K562 (cell line): Measurements from ENCODE around the gene HK1. TPM values are rescaled to one million over a fixed set of nuclear protein-coding genes. Genes with fewer than 3 reads are reported as not detected.
A peak's percentile ranks its signal among the peaks of the same experiment; 100 is the strongest.

Experiments used
- CBX5 ChIP-seq: IDR thresholded peaks from 2 replicates; pipeline ENCODE4 v1.6.1; 2014; ENCODE audit warnings: low read depth, borderline replicate concordance
- CTBP1 ChIP-seq: fragments of 450-650 bp; IDR thresholded peaks from 2 replicates; pipeline ENCODE4 v1.6.1; 2016; ENCODE audit warnings: borderline replicate concordance
- EHMT2 ChIP-seq: fragments of 450-650 bp; IDR thresholded peaks from 2 replicates; pipeline ENCODE4 v1.6.1; 2018; ENCODE audit warnings: antibody characterized with exemption
- ELF1 ChIP-seq: fragments of 200-800 bp; sonication (Bioruptor generic); IDR thresholded peaks from 2 replicates; pipeline ENCODE4 v1.6.1; 2016; ENCODE audit warnings: missing genetic modification characterization, missing compliant biosample characterization
- EP300 ChIP-seq: IDR thresholded peaks from 2 replicates; pipeline ENCODE4 v1.6.1; 2012; ENCODE audit warnings: low read length, improper control_type of control experiment
- ERF ChIP-seq: fragments of 450-650 bp; formaldehyde crosslinking; IDR thresholded peaks from 2 replicates; pipeline ENCODE4 v1.4.0; 2020; ENCODE audit warnings: mild to moderate bottlenecking, mixed read lengths
- ETS2 ChIP-seq: IDR thresholded peaks from 2 replicates; pipeline ENCODE4 v1.6.1; 2016; ENCODE audit warnings: borderline replicate concordance, missing genetic modification characterization, mild to moderate bottlenecking, moderate library complexity, missing compliant biosample characterization; ENCODE audit not compliant: poor library complexity, severe bottlenecking
- GABPA ChIP-seq: fragments of 200-800 bp; sonication (Bioruptor generic); conservative IDR thresholded peaks from 2 replicates; pipeline ENCODE4 v1.6.1; 2016; ENCODE audit warnings: low read depth, missing genetic modification characterization, missing compliant biosample characterization
- HCFC1 ChIP-seq: IDR thresholded peaks from 2 replicates; pipeline ENCODE4 v1.6.1; 2012; ENCODE audit warnings: low read depth, low read length, improper control_type of control experiment
- HNRNPUL1 ChIP-seq: fragments of 200-400 bp; formaldehyde crosslinking; IDR thresholded peaks from 2 replicates; pipeline ENCODE4 v1.6.1; 2017; ENCODE audit warnings: low read length
- MEIS2 ChIP-seq: fragments of 450-650 bp; IDR thresholded peaks from 2 replicates; pipeline ENCODE4 v1.6.1; 2014; ENCODE audit warnings: mild to moderate bottlenecking; ENCODE audit not compliant: partially characterized antibody
- NONO ChIP-seq, 2 experiments: fragments of 200-400 bp in 1 of 2; fragments of 450-650 bp in 1 of 2; formaldehyde crosslinking in 1 of 2; IDR thresholded peaks; 2 replicates each; pipeline ENCODE4 v1.6.1; 2017; ENCODE audit warnings: low read depth in 2 of 2, mild to moderate bottlenecking in 2 of 2, moderate library complexity in 2 of 2, low read length in 1 of 2
- NR1H2 ChIP-seq: sonication (generic); formaldehyde crosslinking; IDR thresholded peaks from 2 replicates; pipeline ENCODE4 v1.4.0; 2020; ENCODE audit warnings: mild to moderate bottlenecking, missing genetic modification reagents
- POLR2A ChIP-seq: fragments of 450-650 bp; conservative IDR thresholded peaks from 2 replicates; pipeline ENCODE4 v1.6.1; 2016
- RBFOX2 ChIP-seq: fragments of 200-400 bp; formaldehyde crosslinking; IDR thresholded peaks from 2 replicates; pipeline ENCODE4 v1.6.1; 2017; ENCODE audit warnings: low read depth, mild to moderate bottlenecking, low read length, moderate library complexity
- TEAD4 ChIP-seq, 2 experiments: sonication (generic) in 1 of 2; formaldehyde crosslinking in 1 of 2; IDR thresholded peaks; 2 replicates each; pipeline versions ENCODE4 v1.6.1 to v1.8.0; 2012 to 2022; ENCODE audit warnings: borderline replicate concordance in 1 of 2, inconsistent platforms in 1 of 2, low read length in 1 of 2, mild to moderate bottlenecking in 1 of 2, missing genetic modification reagents in 1 of 2
- U2AF2 ChIP-seq: fragments of 200-400 bp; formaldehyde crosslinking; optimal IDR thresholded peaks from 2 replicates; pipeline ENCODE3; 2017; ENCODE audit warnings: low read depth, mild to moderate bottlenecking, low read length
- ZEB2 ChIP-seq: fragments of 450-650 bp; IDR thresholded peaks from 2 replicates; pipeline ENCODE4 v1.6.1; 2016
- ZNF140 ChIP-seq: fragments of 250-450 bp; sonication (Bioruptor Pico); IDR thresholded peaks from 2 replicates; pipeline ENCODE4 v1.8.0; 2021; ENCODE audit warnings: moderate library complexity, mild to moderate bottlenecking, inconsistent platforms
- ZNF253 ChIP-seq: fragments of 250-450 bp; sonication (Bioruptor Pico); conservative IDR thresholded peaks from 2 replicates; pipeline ENCODE4 v1.6.1; 2021; ENCODE audit warnings: mild to moderate bottlenecking
- ZNF431 ChIP-seq: sonication (generic); formaldehyde crosslinking; IDR thresholded peaks from 2 replicates; pipeline ENCODE4 v1.8.0; 2022; ENCODE audit warnings: mild to moderate bottlenecking, missing genetic modification reagents
- ZNF444 ChIP-seq: fragments of 250-450 bp; sonication (Bioruptor Pico); IDR thresholded peaks from 2 replicates; pipeline ENCODE4 v1.4.0; 2020; ENCODE audit warnings: mild to moderate bottlenecking, moderate library complexity
- ZNF445 ChIP-seq: fragments of 250-450 bp; sonication (Bioruptor Pico); IDR thresholded peaks from 2 replicates; pipeline ENCODE4 v1.4.0; 2020; ENCODE audit warnings: low read depth, mild to moderate bottlenecking, moderate library complexity
- polyA plus RNA-seq, 8 experiments: library from polyadenylated mRNA; depleted of rRNA in 4 of 8; stranded (reverse) in 5 of 8; unstranded in 3 of 8; fragments of >200 nt; fragmentation: Nextera tagmentation in 2 of 8; fragmentation: Illumina TruSeq in 1 of 8; extraction: Ambion mirVana in 2 of 8; extraction: Trizol in 1 of 8; gene quantifications; 2 replicates each; pipeline versions ENCODE4 v1.2.1 to v1.2.3, GENCODE V29; 2011 to 2014; ENCODE audit warnings: inconsistent platforms in 1 of 8, missing spikeins in 1 of 8
- total RNA-seq, 7 experiments: library from RNA; depleted of rRNA in 6 of 7; stranded (reverse); fragments of >200 nt in 6 of 7; fragmentation: Illumina TruSeq in 2 of 7; extraction: Trizol in 2 of 7; gene quantifications; 2 replicates each; pipeline versions ENCODE4 v1.2.1 to v1.2.3, GENCODE V29; 2011 to 2021; ENCODE audit warnings: low replicate concordance in 1 of 7
- TF ChIP-seq, protein P1 (sequence below), 3 experiments: IDR thresholded peaks in 2 of 3; conservative IDR thresholded peaks in 1 of 3; 2 replicates each; pipeline ENCODE4 v1.5.1; 2011 to 2012; ENCODE audit warnings: low read length in 3 of 3, mild to moderate bottlenecking in 3 of 3, control low read depth in 2 of 3, improper control_type of control experiment in 1 of 3, inconsistent platforms in 1 of 3, low read depth in 1 of 3, mixed read lengths in 1 of 3, moderate library complexity in 1 of 3; ENCODE audit not compliant: insufficient read depth in 2 of 3
- TF ChIP-seq, protein P2 (sequence below): fragments of 200-800 bp; sonication (Bioruptor generic); IDR thresholded peaks from 2 replicates; pipeline ENCODE4 v1.6.1; 2017; ENCODE audit warnings: missing genetic modification characterization, missing compliant biosample characterization
- TF ChIP-seq, protein P3 (sequence below): sonication (generic); formaldehyde crosslinking; IDR thresholded peaks from 2 replicates; pipeline ENCODE4 v1.8.0; 2022; ENCODE audit warnings: missing genetic modification reagents, mild to moderate bottlenecking, borderline replicate concordance

HK1 gene
- total and polyA plus RNA-seq, 9 of the 15 experiments (the other 6 are each of a cell fraction or from before 2014, with no cell fraction given), result 29.2 to 444 (median 193) TPM

DNA sequence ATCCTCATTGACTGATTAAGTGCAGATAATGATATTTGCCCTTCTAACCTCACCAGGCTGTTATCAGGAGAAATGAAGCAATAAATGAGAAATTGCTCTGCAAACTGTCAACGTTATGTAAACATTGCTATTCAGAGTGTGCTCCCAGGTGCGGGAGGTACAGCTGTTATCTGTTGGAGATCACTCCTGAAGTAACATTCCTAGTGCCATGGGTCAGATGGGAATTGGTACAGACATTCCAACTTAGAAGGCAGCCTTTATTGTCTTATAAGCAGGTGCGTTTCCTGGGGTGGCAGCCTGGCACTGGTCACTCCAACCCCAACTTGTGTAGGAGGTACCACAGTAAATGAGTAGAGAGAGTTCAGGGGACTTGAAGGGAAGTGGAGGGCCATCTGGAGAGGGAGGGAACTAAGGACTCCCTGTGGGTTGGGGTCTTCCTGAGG, 36.8 kb downstream of the HK1 start (continued):
- no peak for TF ChIP-seq HNRNPUL1
- TF ChIP-seq ERF (CRISPR knock-in tag), result no peak
- TF ChIP-seq CTBP1, result peak; percentile 58
- 0 out of 2 replicates have a peak, but pooled peaks have one; percentile 11 for TF ChIP-seq EHMT2
- no peak for TF ChIP-seq CBX5
- TF ChIP-seq NR1H2 (CRISPR knock-in tag), result no peak
- TF ChIP-seq, protein P1, sequence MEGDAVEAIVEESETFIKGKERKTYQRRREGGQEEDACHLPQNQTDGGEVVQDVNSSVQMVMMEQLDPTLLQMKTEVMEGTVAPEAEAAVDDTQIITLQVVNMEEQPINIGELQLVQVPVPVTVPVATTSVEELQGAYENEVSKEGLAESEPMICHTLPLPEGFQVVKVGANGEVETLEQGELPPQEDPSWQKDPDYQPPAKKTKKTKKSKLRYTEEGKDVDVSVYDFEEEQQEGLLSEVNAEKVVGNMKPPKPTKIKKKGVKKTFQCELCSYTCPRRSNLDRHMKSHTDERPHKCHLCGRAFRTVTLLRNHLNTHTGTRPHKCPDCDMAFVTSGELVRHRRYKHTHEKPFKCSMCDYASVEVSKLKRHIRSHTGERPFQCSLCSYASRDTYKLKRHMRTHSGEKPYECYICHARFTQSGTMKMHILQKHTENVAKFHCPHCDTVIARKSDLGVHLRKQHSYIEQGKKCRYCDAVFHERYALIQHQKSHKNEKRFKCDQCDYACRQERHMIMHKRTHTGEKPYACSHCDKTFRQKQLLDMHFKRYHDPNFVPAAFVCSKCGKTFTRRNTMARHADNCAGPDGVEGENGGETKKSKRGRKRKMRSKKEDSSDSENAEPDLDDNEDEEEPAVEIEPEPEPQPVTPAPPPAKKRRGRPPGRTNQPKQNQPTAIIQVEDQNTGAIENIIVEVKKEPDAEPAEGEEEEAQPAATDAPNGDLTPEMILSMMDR (IDR thresholded peaks at IDR 0.05 in 2 of 3, conservative IDR thresholded peaks at IDR 0.05 in 1 of 3; ENCODE audit: insufficient read depth in 2 of 3, low read depth in 1 of 3, low read length in 3 of 3), result no peak
- peak; percentile 5; the same call in 1 of the 2 replicates for TF ChIP-seq HCFC1
- TF ChIP-seq GABPA, result no peak
- TF ChIP-seq POLR2A, result no peak
- no peak for TF ChIP-seq ZNF253
- TF ChIP-seq ZEB2, result peak; percentile 93
- no peak for TF ChIP-seq NONO (IDR thresholded peaks at IDR 0.05; ENCODE audit: low read depth in 2 of 2, low read length in 1 of 2)
- no peak for TF ChIP-seq ELF1 (tag)
- no peak for TF ChIP-seq U2AF2
- TF ChIP-seq ZNF445 (CRISPR knock-in tag), result no peak
- TF ChIP-seq RBFOX2, result no peak
- TF ChIP-seq, protein P2, sequence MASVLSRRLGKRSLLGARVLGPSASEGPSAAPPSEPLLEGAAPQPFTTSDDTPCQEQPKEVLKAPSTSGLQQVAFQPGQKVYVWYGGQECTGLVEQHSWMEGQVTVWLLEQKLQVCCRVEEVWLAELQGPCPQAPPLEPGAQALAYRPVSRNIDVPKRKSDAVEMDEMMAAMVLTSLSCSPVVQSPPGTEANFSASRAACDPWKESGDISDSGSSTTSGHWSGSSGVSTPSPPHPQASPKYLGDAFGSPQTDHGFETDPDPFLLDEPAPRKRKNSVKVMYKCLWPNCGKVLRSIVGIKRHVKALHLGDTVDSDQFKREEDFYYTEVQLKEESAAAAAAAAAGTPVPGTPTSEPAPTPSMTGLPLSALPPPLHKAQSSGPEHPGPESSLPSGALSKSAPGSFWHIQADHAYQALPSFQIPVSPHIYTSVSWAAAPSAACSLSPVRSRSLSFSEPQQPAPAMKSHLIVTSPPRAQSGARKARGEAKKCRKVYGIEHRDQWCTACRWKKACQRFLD (CRISPR knock-in tag), result no peak
- TF ChIP-seq ETS2 (tag), result no peak
- TF ChIP-seq EP300, result peak; percentile 86
- peak; percentile 94 for TF ChIP-seq MEIS2
- TF ChIP-seq, protein P3, sequence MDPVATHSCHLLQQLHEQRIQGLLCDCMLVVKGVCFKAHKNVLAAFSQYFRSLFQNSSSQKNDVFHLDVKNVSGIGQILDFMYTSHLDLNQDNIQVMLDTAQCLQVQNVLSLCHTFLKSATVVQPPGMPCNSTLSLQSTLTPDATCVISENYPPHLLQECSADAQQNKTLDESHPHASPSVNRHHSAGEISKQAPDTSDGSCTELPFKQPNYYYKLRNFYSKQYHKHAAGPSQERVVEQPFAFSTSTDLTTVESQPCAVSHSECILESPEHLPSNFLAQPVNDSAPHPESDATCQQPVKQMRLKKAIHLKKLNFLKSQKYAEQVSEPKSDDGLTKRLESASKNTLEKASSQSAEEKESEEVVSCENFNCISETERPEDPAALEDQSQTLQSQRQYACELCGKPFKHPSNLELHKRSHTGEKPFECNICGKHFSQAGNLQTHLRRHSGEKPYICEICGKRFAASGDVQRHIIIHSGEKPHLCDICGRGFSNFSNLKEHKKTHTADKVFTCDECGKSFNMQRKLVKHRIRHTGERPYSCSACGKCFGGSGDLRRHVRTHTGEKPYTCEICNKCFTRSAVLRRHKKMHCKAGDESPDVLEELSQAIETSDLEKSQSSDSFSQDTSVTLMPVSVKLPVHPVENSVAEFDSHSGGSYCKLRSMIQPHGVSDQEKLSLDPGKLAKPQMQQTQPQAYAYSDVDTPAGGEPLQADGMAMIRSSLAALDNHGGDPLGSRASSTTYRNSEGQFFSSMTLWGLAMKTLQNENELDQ, result 0 out of 2 replicates have a peak, but pooled peaks have one; percentile 39
- TF ChIP-seq TEAD4 (IDR thresholded peaks at IDR 0.05; ENCODE audit: low read length), result peak; percentile 62
- no peak for TF ChIP-seq TEAD4 (CRISPR knock-in tag; IDR thresholded peaks at IDR 0.05; ENCODE audit: borderline replicate concordance)
- TF ChIP-seq ZNF140 (CRISPR knock-in tag), result no peak
- no peak for TF ChIP-seq ZNF431 (CRISPR knock-in tag)
- no peak for TF ChIP-seq ZNF444 (CRISPR knock-in tag)
